CD14-positive monocyte (primary cell): ENCODE measurements around the gene ISLR2. TPM values are rescaled to one million over a fixed set of nuclear protein-coding genes. Genes with fewer than 3 reads are reported as not detected.

Experiments
- DNase-seq, 3 donors: peaks; one replicate each; pipeline ENCODE4 v3.0.0-alpha.2; 2011 to 2022
- H2AFZ ChIP-seq: 2 replicates; pipeline ENCODE4 v1.6.0; 2012; ENCODE audit warnings: mild to moderate bottlenecking, low read depth, low read length, inconsistent platforms; ENCODE audit not compliant: insufficient read depth, poor library complexity, severe bottlenecking
- H3K27ac ChIP-seq, 2 donors: 1 replicate in 1 of 2; 2 replicates in 1 of 2; pipeline ENCODE4 v1.5.1; 2012 to 2013; ENCODE audit warnings: low read length in 2 of 2, control low read depth in 1 of 2, inconsistent platforms in 1 of 2, low read depth in 1 of 2, mild to moderate bottlenecking in 1 of 2
- H3K27me3 ChIP-seq, 2 donors: one replicate each; pipeline versions ENCODE4 v1.6.0 to v1.6.1; 2011 to 2013; ENCODE audit warnings: low read length in 2 of 2; ENCODE audit not compliant: control insufficient read depth in 2 of 2, insufficient read depth in 2 of 2
- H3K36me3 ChIP-seq, 2 donors: replicated peaks in 1 of 2; 1 replicate in 1 of 2; 2 replicates in 1 of 2; pipeline versions ENCODE4 v1.5.1 to v1.6.1; 2012 to 2013; ENCODE audit warnings: low read length in 2 of 2, control low read depth in 1 of 2, inconsistent platforms in 1 of 2, mild to moderate bottlenecking in 1 of 2; ENCODE audit not compliant: insufficient read depth in 2 of 2, control insufficient read depth in 1 of 2
- H3K4me1 ChIP-seq, 2 donors: 1 replicate in 1 of 2; 2 replicates in 1 of 2; pipeline versions ENCODE4 v1.5.1 to v1.6.1; 2012 to 2013; ENCODE audit warnings: low read length in 2 of 2, control low read depth in 1 of 2, inconsistent platforms in 1 of 2, mild to moderate bottlenecking in 1 of 2, moderate library complexity in 1 of 2; ENCODE audit not compliant: insufficient read depth in 2 of 2, control insufficient read depth in 1 of 2
- H3K4me2 ChIP-seq: replicated peaks from 2 replicates; pipeline ENCODE3; 2012; ENCODE audit warnings: low read length, moderate library complexity, mild to moderate bottlenecking; ENCODE audit not compliant: poor library complexity, severe bottlenecking; ENCODE audit errors: extremely low read depth
- H3K4me3 ChIP-seq, 3 experiments: fragments of 200-600 bp in 1 of 3; sonication (generic) in 1 of 3; replicated peaks in 1 of 3; 1 replicate in 2 of 3; 2 replicates in 1 of 3; pipeline ENCODE4 v1.5.1; 2011 to 2013; ENCODE audit warnings: low read length in 3 of 3, mild to moderate bottlenecking in 3 of 3, control low read depth in 2 of 3, low read depth in 2 of 3, inconsistent platforms in 1 of 3, moderate library complexity in 1 of 3
- H3K79me2 ChIP-seq: 2 replicates; pipeline ENCODE4 v1.6.0; 2012; ENCODE audit warnings: mild to moderate bottlenecking, control low read depth, inconsistent platforms, low read length, moderate library complexity; ENCODE audit not compliant: insufficient read depth
- H3K9ac ChIP-seq: 2 replicates; pipeline ENCODE4 v1.6.0; 2017; ENCODE audit warnings: low read length, mild to moderate bottlenecking; ENCODE audit not compliant: insufficient read depth, poor library complexity, severe bottlenecking
- H3K9me3 ChIP-seq, 2 donors: replicated peaks in 1 of 2; 1 replicate in 1 of 2; 2 replicates in 1 of 2; pipeline versions ENCODE4 v1.5.1 to v1.6.1; 2012 to 2013; ENCODE audit warnings: low read length in 2 of 2, control low read depth in 1 of 2; ENCODE audit not compliant: control insufficient read depth in 1 of 2, insufficient read depth in 1 of 2
- H4K20me1 ChIP-seq: 2 replicates; pipeline ENCODE4 v1.6.0; 2012; ENCODE audit warnings: mild to moderate bottlenecking, low read length, control low read depth, moderate library complexity; ENCODE audit not compliant: insufficient read depth
- H3K27ac Mint-ChIP-seq, 7 donors: one replicate each; pipeline ENCODE4 v1.8.0; 2020; ENCODE audit warnings: mild to moderate bottlenecking in 7 of 7, mixed read lengths in 7 of 7, moderate library complexity in 6 of 7, inconsistent platforms in 2 of 7
- H3K27me3 Mint-ChIP-seq, 3 donors: one replicate each; pipeline ENCODE4 v1.8.0; 2021 to 2022; ENCODE audit warnings: low read depth in 3 of 3, mild to moderate bottlenecking in 3 of 3, mixed read lengths in 3 of 3, moderate library complexity in 3 of 3, inconsistent platforms in 1 of 3
- H3K36me3 Mint-ChIP-seq, 2 donors: one replicate each; pipeline ENCODE4 v1.8.0; 2020; ENCODE audit warnings: mixed read lengths in 2 of 2, inconsistent platforms in 1 of 2, mild to moderate bottlenecking in 1 of 2
- H3K4me1 Mint-ChIP-seq: one replicate; pipeline ENCODE4 v1.8.0; 2020; ENCODE audit warnings: mild to moderate bottlenecking, mixed read lengths
- H3K4me3 Mint-ChIP-seq, 2 donors: one replicate each; pipeline ENCODE4 v1.8.0; 2020; ENCODE audit warnings: mild to moderate bottlenecking in 2 of 2, mixed read lengths in 2 of 2, moderate library complexity in 1 of 2
- H3K9me3 Mint-ChIP-seq, 7 donors: one replicate each; pipeline ENCODE4 v1.8.0; 2020 to 2022; ENCODE audit warnings: mixed read lengths in 7 of 7, mild to moderate bottlenecking in 6 of 7, moderate library complexity in 6 of 7, inconsistent platforms in 2 of 7
- WGBS: methylation state at CpG from one replicate; pipeline ENCODE4 v1.1.5; 2013; ENCODE audit warnings: missing lambda C conversion rate; ENCODE audit not compliant: insufficient coverage; 5-methylcytosine and 5-hydroxymethylcytosine counted together
- intact Hi-C, 2 donors: fragments of 100-400 bp; cut with micrococcal nuclease; formaldehyde crosslinking; loops; one replicate each; pipeline versions ENCODE4 v1.15.0 to v1.15.1; 2023
- polyA plus RNA-seq, 3 donors: library from polyadenylated mRNA; depleted of rRNA in 1 of 3; unstranded in 2 of 3; stranded (reverse) in 1 of 3; fragments of 300-500 nt in 2 of 3; fragments of >200 nt in 1 of 3; fragmentation: Illumina TruSeq in 2 of 3; gene quantifications; 1 replicate in 2 of 3; 2 replicates in 1 of 3; pipeline ENCODE4 v1.2.3, GENCODE V29; 2012 to 2021
- TF ChIP-seq, protein P1 (sequence below): fragments of 200-600 bp; IDR thresholded peaks from one replicate; pipeline ENCODE4 v1.8.0; 2022; ENCODE audit warnings: antibody characterized with exemption, mild to moderate bottlenecking

ISLR2 gene
- polyA plus RNA-seq, 3 donors, result not detected

GRCh38 chr15:74127954-74128784 lies 2.2 kb upstream of the ISLR2 start:
- H3K36me3 Mint-ChIP-seq, result no peaks in the 10 kb centered on the region
- H3K27ac Mint-ChIP-seq, result no peak overlapping the region
- H3K4me1 ChIP-seq, result peaks cover 7 to 8% of the 10 kb centered on the region in 2 donors
- peak overlapping the region in 1 of 2 donors; percentile 71 for H3K4me3 Mint-ChIP-seq
- H3K9me3 ChIP-seq, result peaks cover 0 to 26% of the 10 kb centered on the region in 2 donors
- H4K20me1 ChIP-seq, result no peaks in the 10 kb centered on the region
- H3K4me2 ChIP-seq, result peak overlapping the region; percentile 41
- H3K79me2 ChIP-seq, result no peaks in the 10 kb centered on the region
- H3K4me1 Mint-ChIP-seq, result peaks cover 13% of the 10 kb centered on the region
- intact Hi-C loops, result loop anchor here (5.0 kb wide), 1 partner anchor 194 kb away; no protein-coding TSS in a partner anchor
- peak overlapping the region; percentile 41 for H2AFZ ChIP-seq
- WGBS, result 4% methylated on average over 44 of the region's 53 CpGs
- H3K27ac ChIP-seq, result no peak overlapping the region
- peaks cover 28 to 73% of the 10 kb centered on the region in 2 donors for H3K27me3 ChIP-seq
- no peak overlapping the region for H3K9ac ChIP-seq
- H3K9me3 Mint-ChIP-seq, result peaks cover 0 to 20% (median 2%) of the 10 kb centered on the region in 7 donors
- H3K4me3 ChIP-seq, result peak overlapping the region in 1 of 3 experiments; percentile 43
- TF ChIP-seq, protein P1, sequence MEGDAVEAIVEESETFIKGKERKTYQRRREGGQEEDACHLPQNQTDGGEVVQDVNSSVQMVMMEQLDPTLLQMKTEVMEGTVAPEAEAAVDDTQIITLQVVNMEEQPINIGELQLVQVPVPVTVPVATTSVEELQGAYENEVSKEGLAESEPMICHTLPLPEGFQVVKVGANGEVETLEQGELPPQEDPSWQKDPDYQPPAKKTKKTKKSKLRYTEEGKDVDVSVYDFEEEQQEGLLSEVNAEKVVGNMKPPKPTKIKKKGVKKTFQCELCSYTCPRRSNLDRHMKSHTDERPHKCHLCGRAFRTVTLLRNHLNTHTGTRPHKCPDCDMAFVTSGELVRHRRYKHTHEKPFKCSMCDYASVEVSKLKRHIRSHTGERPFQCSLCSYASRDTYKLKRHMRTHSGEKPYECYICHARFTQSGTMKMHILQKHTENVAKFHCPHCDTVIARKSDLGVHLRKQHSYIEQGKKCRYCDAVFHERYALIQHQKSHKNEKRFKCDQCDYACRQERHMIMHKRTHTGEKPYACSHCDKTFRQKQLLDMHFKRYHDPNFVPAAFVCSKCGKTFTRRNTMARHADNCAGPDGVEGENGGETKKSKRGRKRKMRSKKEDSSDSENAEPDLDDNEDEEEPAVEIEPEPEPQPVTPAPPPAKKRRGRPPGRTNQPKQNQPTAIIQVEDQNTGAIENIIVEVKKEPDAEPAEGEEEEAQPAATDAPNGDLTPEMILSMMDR, result no peak
- H3K36me3 ChIP-seq, result no peaks in the 10 kb centered on the region
- H3K27me3 Mint-ChIP-seq, result peaks cover 73 to 83% (median 82%) of the 10 kb centered on the region in 3 donors
- no peak for DNase-seq

GRCh38 chr15:74128785-74129585 lies 1.4 kb upstream of the ISLR2 start:
- TF ChIP-seq, protein P1, result no peak
- Histone ChIP-seq H3K9ac (no peak overlapping the region), H3K4me2 (no peak overlapping the region), H3K4me1 (peaks cover 7 to 8% of the 10 kb centered on the region in 2 donors), H3K36me3 (no peaks in the 10 kb centered on the region), H3K4me3 (no peak overlapping the region), H3K79me2 (no peaks in the 10 kb centered on the region), H2AFZ (no peak overlapping the region), H3K9me3 (peaks cover 0 to 26% of the 10 kb centered on the region in 2 donors), H3K27ac (no peak overlapping the region), H4K20me1 (no peaks in the 10 kb centered on the region), H3K27me3 (peaks cover 32 to 79% of the 10 kb centered on the region in 2 donors)
- peaks cover 13% of the 10 kb centered on the region for H3K4me1 Mint-ChIP-seq
- no peak overlapping the region for H3K27ac Mint-ChIP-seq
- H3K9me3 Mint-ChIP-seq, result peaks cover 0 to 20% (median 2%) of the 10 kb centered on the region in 7 donors
- intact Hi-C loops, result loop anchor here (5.0 kb wide), 1 partner anchor 193 kb away; no protein-coding TSS in a partner anchor
- DNase-seq, result no peak
- H3K36me3 Mint-ChIP-seq, result no peaks in the 10 kb centered on the region
- H3K4me3 Mint-ChIP-seq, result peak overlapping the region in 1 of 2 donors; percentile 71
- H3K27me3 Mint-ChIP-seq, result peaks cover 76 to 91% (median 89%) of the 10 kb centered on the region in 3 donors
- WGBS, result 5% methylated on average over 22 of the region's 43 CpGs
